Right hindlimb (tissue), 1 donor: ENCODE results near the gene RTN4RL2.

Experiments
- DNase-seq: peaks from one replicate; pipeline ENCODE4 v3.0.0-alpha.2; 2018

Gene RTN4RL2

GRCh38 chr11:57460022-57460757, at the start of gene RTN4RL2:
Gene RTN4RL2 (plus strand): TSS chr11:57460528. CDS start chr11:57460866, 338 bp downstream.
- DNase-seq = peak; percentile 72

- no peak for DNase-seq
Observed at GRCh38 chr11:57413681-57414080, 46.6 kb upstream of the RTN4RL2 start.

- DNase-seq = no peak
Observed at GRCh38 chr11:57414612-57415212, 45.6 kb upstream of the RTN4RL2 start.

GRCh38 chr11:57416436-57416835, 43.9 kb upstream of the RTN4RL2 start:
- DNase-seq = no peak

GRCh38 chr11:57417056-57417455, 43.3 kb upstream of the RTN4RL2 start:
- no peak for DNase-seq

- DNase-seq = no peak
Observed at GRCh38 chr11:57418131-57418530, 42.2 kb upstream of the RTN4RL2 start.

GRCh38 chr11:57419146-57419545, 41.2 kb upstream of the RTN4RL2 start:
- DNase-seq = no peak

GRCh38 chr11:57421066-57421465, 39.3 kb upstream of the RTN4RL2 start:
- DNase-seq = no peak

- no peak for DNase-seq
Observed at GRCh38 chr11:57421805-57422204, 38.5 kb upstream of the RTN4RL2 start.

GRCh38 chr11:57422669-57423068, 37.7 kb upstream of the RTN4RL2 start:
- no peak for DNase-seq

GRCh38 chr11:57424137-57424791, 36.1 kb upstream of the RTN4RL2 start:
- DNase-seq = no peak

GRCh38 chr11:57424792-57425564, 35.4 kb upstream of the RTN4RL2 start:
- peak; percentile 65 for DNase-seq

- peak; percentile 83 for DNase-seq
Observed at GRCh38 chr11:57425565-57426438, 34.5 kb upstream of the RTN4RL2 start.

GRCh38 chr11:57426439-57426928, 33.8 kb upstream of the RTN4RL2 start:
- DNase-seq = no peak

GRCh38 chr11:57426929-57427726, 33.2 kb upstream of the RTN4RL2 start, which contains the start of gene SLC43A3:
Gene SLC43A3 (minus strand): TSS chr11:57427121. CDS start chr11:57426172, 949 bp downstream.
- DNase-seq = peak; percentile 92

GRCh38 chr11:57427727-57428082, 32.6 kb upstream of the RTN4RL2 start:
- peak; percentile 93 for DNase-seq

- DNase-seq = no peak
Observed at GRCh38 chr11:57428643-57429042, 31.7 kb upstream of the RTN4RL2 start.

GRCh38 chr11:57429946-57430345, 30.4 kb upstream of the RTN4RL2 start:
- no peak for DNase-seq

- no peak for DNase-seq
Observed at GRCh38 chr11:57430952-57431351, 29.4 kb upstream of the RTN4RL2 start.

- no peak for DNase-seq
Observed at GRCh38 chr11:57432149-57432561, 28.2 kb upstream of the RTN4RL2 start.

- DNase-seq = no peak
Observed at GRCh38 chr11:57432714-57433163, 27.6 kb upstream of the RTN4RL2 start.
